ENCODE data around the gene ALAD.

DNA sequence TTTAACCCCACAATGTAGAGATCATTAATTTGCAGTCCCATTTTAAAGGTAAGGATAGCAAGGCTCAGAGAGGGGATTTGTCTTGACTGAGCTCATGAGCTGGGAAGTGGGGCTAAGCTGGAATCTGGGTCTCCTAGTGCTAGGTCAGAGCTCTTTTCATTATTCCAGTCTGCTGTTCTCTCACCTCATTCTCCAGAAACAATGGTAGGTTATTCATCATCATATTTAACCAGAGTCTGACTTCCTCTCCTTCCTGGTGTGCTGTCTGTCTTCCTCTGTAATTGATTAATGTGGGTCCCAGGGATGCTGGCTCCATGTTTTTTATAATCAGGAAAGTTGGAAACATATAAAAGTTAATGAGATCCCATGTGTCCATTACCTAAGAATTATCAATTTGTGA, 30.1 kb upstream of the ALAD start:
- TF ChIP-seq, protein P1, sequence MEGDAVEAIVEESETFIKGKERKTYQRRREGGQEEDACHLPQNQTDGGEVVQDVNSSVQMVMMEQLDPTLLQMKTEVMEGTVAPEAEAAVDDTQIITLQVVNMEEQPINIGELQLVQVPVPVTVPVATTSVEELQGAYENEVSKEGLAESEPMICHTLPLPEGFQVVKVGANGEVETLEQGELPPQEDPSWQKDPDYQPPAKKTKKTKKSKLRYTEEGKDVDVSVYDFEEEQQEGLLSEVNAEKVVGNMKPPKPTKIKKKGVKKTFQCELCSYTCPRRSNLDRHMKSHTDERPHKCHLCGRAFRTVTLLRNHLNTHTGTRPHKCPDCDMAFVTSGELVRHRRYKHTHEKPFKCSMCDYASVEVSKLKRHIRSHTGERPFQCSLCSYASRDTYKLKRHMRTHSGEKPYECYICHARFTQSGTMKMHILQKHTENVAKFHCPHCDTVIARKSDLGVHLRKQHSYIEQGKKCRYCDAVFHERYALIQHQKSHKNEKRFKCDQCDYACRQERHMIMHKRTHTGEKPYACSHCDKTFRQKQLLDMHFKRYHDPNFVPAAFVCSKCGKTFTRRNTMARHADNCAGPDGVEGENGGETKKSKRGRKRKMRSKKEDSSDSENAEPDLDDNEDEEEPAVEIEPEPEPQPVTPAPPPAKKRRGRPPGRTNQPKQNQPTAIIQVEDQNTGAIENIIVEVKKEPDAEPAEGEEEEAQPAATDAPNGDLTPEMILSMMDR (conservative IDR thresholded peaks at IDR 0.05 in 1 of 2, IDR thresholded peaks at IDR 0.05 in 1 of 2; ENCODE audit: extremely low read depth in 1 of 2, insufficient read depth in 1 of 2, low read depth in 1 of 2, low read length in 2 of 2), result no peak
- no peak for TF ChIP-seq EZH2 (IDR thresholded peaks at IDR 0.05; ENCODE audit: borderline replicate concordance, low read length)
